Measurements from ENCODE around the gene COL8A1. TPM values are rescaled to one million over a fixed set of nuclear protein-coding genes. Genes with fewer than 3 reads are reported as not detected.

The COL8A1 gene
- total and polyA plus RNA-seq, 9 of the 15 experiments (the other 6 are each of a cell fraction or from before 2014, with no cell fraction given) = 0.07 TPM; not detected in 8

DNA sequence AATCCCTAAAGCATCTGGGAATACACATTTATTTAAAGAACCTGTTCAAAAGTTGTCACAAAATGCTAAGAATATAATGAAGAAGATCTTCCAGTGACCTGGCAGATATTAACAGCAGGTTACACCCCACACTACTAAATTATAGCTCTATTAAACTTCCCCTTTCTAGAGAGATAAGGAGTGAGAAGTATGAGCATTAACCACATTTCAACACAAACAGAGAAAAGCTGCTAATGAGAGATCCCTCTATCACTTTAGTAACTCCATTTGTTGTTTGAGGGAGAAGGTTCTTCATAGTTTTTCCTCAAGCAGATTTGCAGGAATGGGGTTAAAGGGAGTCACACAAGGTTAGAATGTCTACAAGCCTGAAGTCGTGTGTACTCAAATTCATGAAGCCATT lies 3.6 kb downstream of the COL8A1 start:
- no peak for DNase-seq (ENCODE audit: extremely low read depth in 1 of 4, low spot score in 3 of 4)
- Histone ChIP-seq H3K27ac (ENCODE audit: extremely low read depth, low read depth, low read length) (no peak overlapping the region), H4K20me1 (replicated peaks; ENCODE audit: control insufficient read depth, insufficient read depth, low read length) (no peaks in the 10 kb centered on the region), H3K27me3 (ENCODE audit: control insufficient read depth in 2 of 2, insufficient read depth in 2 of 2, low read length in 2 of 2) (peaks cover 3 to 11% of the 10 kb centered on the region in 2 experiments; a peak in 3 of 5 replicates), H3K4me3 (no peak overlapping the region), H3K4me2 (ENCODE audit: insufficient read depth, low read length) (no peak overlapping the region), H2AFZ (ENCODE audit: low read depth, low read length) (no peak overlapping the region), H3K36me3 (ENCODE audit: control insufficient read depth, insufficient read depth, low read length) (no peaks in the 10 kb centered on the region), H3K4me1 (replicated peaks in 1 of 2; ENCODE audit: control insufficient read depth in 2 of 2, insufficient read depth in 2 of 2, low read length in 2 of 2) (no peaks in the 10 kb centered on the region; a peak in 1 of 5 replicates), H3K9ac (ENCODE audit: insufficient read depth in 1 of 2, low read depth in 2 of 2, low read length in 2 of 2) (no peak overlapping the region), H3K9me1 (ENCODE audit: control insufficient read depth, insufficient read depth, low read length) (no peaks in the 10 kb centered on the region), H3K9me3 (replicated peaks; ENCODE audit: control insufficient read depth, insufficient read depth, low read depth, low read length) (no peaks in the 10 kb centered on the region), H3K79me2 (ENCODE audit: control insufficient read depth, insufficient read depth, low read length) (no peaks in the 10 kb centered on the region)
- intact Hi-C loops (cut with micrococcal nuclease) = no loop called here
- 0% methylated on average over 1 of the region's 1 CpG for WGBS (ENCODE audit: insufficient coverage, low coverage, missing lambda C conversion rate)
- FAIRE-seq = no peak
- in situ Hi-C loops (cut with MboI) = no loop called here
- POLR2A ChIA-PET = no interaction called here
- no peak for ATAC-seq
- BruUV-seq (replicated peaks) = no TSS peak
- CTCF ChIA-PET (ENCODE audit: low intra/inter-chr PET ratio) = no interaction called here
- TF ChIP-seq TCF7L2 (IDR thresholded peaks at IDR 0.05; ENCODE audit: low read depth, low read length) (no peak), SRSF3 (IDR thresholded peaks at IDR 0.05; ENCODE audit: insufficient read depth, low read length) (no peak), ZNF347 (CRISPR knock-in tag; IDR thresholded peaks at IDR 0.05; ENCODE audit: low read depth) (no peak), CC2D1A (IDR thresholded peaks at IDR 0.05) (no peak), KLF13 (tag; IDR thresholded peaks at IDR 0.05; ENCODE audit: borderline replicate concordance, low read depth) (no peak), RBM15 (IDR thresholded peaks at IDR 0.05; ENCODE audit: insufficient read depth, low read length) (no peak), RREB1 (CRISPR knock-in tag; IDR thresholded peaks at IDR 0.05) (no peak), ZNF121 (CRISPR knock-in tag; conservative IDR thresholded peaks at IDR 0.05) (no peak)
- TF ChIP-seq, protein P1, sequence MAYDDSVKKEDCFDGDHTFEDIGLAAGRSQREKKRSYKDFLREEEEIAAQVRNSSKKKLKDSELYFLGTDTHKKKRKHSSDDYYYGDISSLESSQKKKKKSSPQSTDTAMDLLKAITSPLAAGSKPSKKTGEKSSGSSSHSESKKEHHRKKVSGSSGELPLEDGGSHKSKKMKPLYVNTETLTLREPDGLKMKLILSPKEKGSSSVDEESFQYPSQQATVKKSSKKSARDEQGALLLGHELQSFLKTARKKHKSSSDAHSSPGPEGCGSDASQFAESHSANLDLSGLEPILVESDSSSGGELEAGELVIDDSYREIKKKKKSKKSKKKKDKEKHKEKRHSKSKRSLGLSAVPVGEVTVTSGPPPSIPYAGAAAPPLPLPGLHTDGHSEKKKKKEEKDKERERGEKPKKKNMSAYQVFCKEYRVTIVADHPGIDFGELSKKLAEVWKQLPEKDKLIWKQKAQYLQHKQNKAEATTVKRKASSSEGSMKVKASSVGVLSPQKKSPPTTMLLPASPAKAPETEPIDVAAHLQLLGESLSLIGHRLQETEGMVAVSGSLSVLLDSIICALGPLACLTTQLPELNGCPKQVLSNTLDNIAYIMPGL (CRISPR knock-in tag; IDR thresholded peaks at IDR 0.05) = no peak
- TF ChIP-seq, protein P2, sequence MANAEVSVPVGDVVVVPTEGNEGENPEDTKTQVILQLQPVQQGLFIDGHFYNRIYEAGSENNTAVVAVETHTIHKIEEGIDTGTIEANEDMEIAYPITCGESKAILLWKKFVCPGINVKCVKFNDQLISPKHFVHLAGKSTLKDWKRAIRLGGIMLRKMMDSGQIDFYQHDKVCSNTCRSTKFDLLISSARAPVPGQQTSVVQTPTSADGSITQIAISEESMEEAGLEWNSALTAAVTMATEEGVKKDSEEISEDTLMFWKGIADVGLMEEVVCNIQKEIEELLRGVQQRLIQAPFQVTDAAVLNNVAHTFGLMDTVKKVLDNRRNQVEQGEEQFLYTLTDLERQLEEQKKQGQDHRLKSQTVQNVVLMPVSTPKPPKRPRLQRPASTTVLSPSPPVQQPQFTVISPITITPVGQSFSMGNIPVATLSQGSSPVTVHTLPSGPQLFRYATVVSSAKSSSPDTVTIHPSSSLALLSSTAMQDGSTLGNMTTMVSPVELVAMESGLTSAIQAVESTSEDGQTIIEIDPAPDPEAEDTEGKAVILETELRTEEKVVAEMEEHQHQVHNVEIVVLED (CRISPR knock-in tag; IDR thresholded peaks at IDR 0.05) = no peak
- TF ChIP-seq, protein P3, sequence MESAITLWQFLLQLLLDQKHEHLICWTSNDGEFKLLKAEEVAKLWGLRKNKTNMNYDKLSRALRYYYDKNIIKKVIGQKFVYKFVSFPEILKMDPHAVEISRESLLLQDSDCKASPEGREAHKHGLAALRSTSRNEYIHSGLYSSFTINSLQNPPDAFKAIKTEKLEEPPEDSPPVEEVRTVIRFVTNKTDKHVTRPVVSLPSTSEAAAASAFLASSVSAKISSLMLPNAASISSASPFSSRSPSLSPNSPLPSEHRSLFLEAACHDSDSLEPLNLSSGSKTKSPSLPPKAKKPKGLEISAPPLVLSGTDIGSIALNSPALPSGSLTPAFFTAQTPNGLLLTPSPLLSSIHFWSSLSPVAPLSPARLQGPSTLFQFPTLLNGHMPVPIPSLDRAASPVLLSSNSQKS (CRISPR knock-in tag; IDR thresholded peaks at IDR 0.05) = no peak
